ENCODE results near the gene ARVCF. TPM values are rescaled to one million over a fixed set of nuclear protein-coding genes. Genes with fewer than 3 reads are reported as not detected.
A peak's percentile ranks its signal among the peaks of the same experiment; 100 is the strongest.

Gene ARVCF
- total and polyA plus RNA-seq, 2 experiments from 2014 or later: 15.6 to 122 TPM

- no peak for TF ChIP-seq JUNB (IDR thresholded peaks at IDR 0.05; ENCODE audit: unreplicated experiment)
- TF ChIP-seq POLR2AphosphoS5 (IDR thresholded peaks at IDR 0.05; ENCODE audit: low read depth): peak; percentile 44; the same call in 1 of the 2 replicates
- Mint-ChIP-seq H3K27me3 (ENCODE audit: insufficient read depth, low read depth, poor library complexity) (peaks cover 8% of the 10 kb centered on the region), H3K9me3 (no peaks in the 10 kb centered on the region; the same call in 2 of the 3 replicates), H3K4me3 (peak overlapping the region; percentile 68), H3K36me3 (ENCODE audit: low read depth) (no peaks in the 10 kb centered on the region), H3K4me1 (peaks cover 26% of the 10 kb centered on the region), H3K27ac (peak overlapping the region; percentile 59; the same call in 1 of the 2 replicates)
- peak overlapping the region; percentile 40; the same call in 1 of the 2 replicates for H3K4me3 ChIP-seq
- H3K9me2 ChIP-seq (ENCODE audit: insufficient read depth): no peaks in the 10 kb centered on the region
- H4K20me1 ChIP-seq (replicated peaks; ENCODE audit: insufficient read depth): no peaks in the 10 kb centered on the region
- no peaks in the 10 kb centered on the region for H3K79me2 ChIP-seq (replicated peaks; ENCODE audit: insufficient read depth)
- peak overlapping the region; percentile 69 for H3K4me2 ChIP-seq
- H3K27ac ChIP-seq (ENCODE audit: low read depth): no peak overlapping the region
- peaks cover 14% of the 10 kb centered on the region for H3K4me1 ChIP-seq (ENCODE audit: insufficient read depth)
- no peak; the same call in 2 of the 3 replicates for ATAC-seq
- peaks cover 4% of the 10 kb centered on the region; the same call in 1 of the 2 replicates for H3F3A ChIP-seq (replicated peaks; ENCODE audit: low read depth)
- no peaks in the 10 kb centered on the region for H3K27me3 ChIP-seq (ENCODE audit: insufficient read depth)
- H3K36me3 ChIP-seq (ENCODE audit: insufficient read depth): no peaks in the 10 kb centered on the region
- DNase-seq (ENCODE audit: low spot score): no peak
- no peak overlapping the region for H2AFZ ChIP-seq
These were observed 56.8 kb downstream of the ARVCF start for GRCh38 chr22:19959587-19960490.

- peak; percentile 72 for ATAC-seq
- Mint-ChIP-seq H3K27ac (peak overlapping the region; percentile 45; the same call in 1 of the 2 replicates), H3K9me3 (no peaks in the 10 kb centered on the region; the same call in 2 of the 3 replicates)
These were observed 57.5 kb downstream of the ARVCF start for GRCh38 chr22:19959043-19959586.

More at GRCh38 chr22:19959043-19959586, 57.5 kb downstream of the ARVCF start:
- H3K4me3 Mint-ChIP-seq: peak overlapping the region; percentile 68
- H3K27me3 Mint-ChIP-seq (ENCODE audit: insufficient read depth, low read depth, poor library complexity): peaks cover 8% of the 10 kb centered on the region
- Histone ChIP-seq H3K4me2 (peak overlapping the region; percentile 94), H3K27ac (ENCODE audit: low read depth) (peak overlapping the region; percentile 66; the same call in 1 of the 2 replicates), H2AFZ (peak overlapping the region; percentile 91; the same call in 1 of the 2 replicates), H3K9me2 (ENCODE audit: insufficient read depth) (no peaks in the 10 kb centered on the region), H3K79me2 (replicated peaks; ENCODE audit: insufficient read depth) (no peaks in the 10 kb centered on the region), H3F3A (replicated peaks; ENCODE audit: low read depth) (peaks cover 4% of the 10 kb centered on the region; the same call in 1 of the 2 replicates), H3K4me1 (ENCODE audit: insufficient read depth) (peaks cover 14% of the 10 kb centered on the region), H4K20me1 (replicated peaks; ENCODE audit: insufficient read depth) (no peaks in the 10 kb centered on the region), H3K4me3 (peak overlapping the region; percentile 66), H3K36me3 (ENCODE audit: insufficient read depth) (no peaks in the 10 kb centered on the region), H3K27me3 (ENCODE audit: insufficient read depth) (no peaks in the 10 kb centered on the region)
- peaks cover 26% of the 10 kb centered on the region for H3K4me1 Mint-ChIP-seq
- peak; percentile 99 for DNase-seq (ENCODE audit: low spot score)
- no peaks in the 10 kb centered on the region for H3K36me3 Mint-ChIP-seq (ENCODE audit: low read depth)
- TF ChIP-seq CTCF (conservative IDR thresholded peaks at IDR 0.05; ENCODE audit: low read depth in 2 of 2) (no peak), POLR2AphosphoS5 (IDR thresholded peaks at IDR 0.05; ENCODE audit: low read depth) (peak; percentile 67)
